Measurements from ENCODE around the gene RPGRIP1L. TPM values are rescaled to one million over a fixed set of nuclear protein-coding genes. Genes with fewer than 3 reads are reported as not detected.
A peak's percentile ranks its signal among the peaks of the same experiment; 100 is the strongest.

The RPGRIP1L gene
- polyA plus RNA-seq, 3 donors, result 17.3 to 19.9 (median 18.8) TPM

DNA sequence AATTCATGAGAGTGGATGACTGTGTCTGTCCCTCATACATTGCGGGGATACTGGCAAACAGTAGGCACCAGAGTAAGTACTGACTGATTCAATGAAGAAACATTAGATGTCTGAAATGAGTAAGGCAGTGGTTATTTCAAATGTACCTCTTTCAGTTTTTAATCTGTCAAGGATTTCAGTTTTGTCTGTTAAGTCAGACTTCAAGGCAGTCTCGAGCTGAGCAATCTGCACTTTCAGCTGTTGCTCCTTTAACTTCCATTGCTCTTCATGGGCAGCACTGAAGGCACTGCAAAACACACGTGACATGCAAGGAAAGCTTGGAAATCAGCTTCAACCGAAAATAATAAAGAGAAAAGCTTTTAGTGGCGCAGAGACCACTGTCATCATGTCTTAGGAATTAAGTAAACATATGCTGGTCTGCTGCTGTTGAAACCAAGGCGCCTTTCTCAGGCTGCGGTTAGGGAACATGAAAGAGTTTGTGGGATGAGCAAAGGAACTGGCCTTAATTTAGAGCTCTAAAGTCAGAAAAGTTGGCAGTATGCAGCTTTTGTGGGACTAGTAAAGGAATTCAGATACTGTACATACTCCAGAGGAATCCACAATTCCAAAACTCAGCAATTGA lies 38.8 kb downstream of the RPGRIP1L start:
- DNase-seq (ENCODE audit: low read depth in 3 of 3, low spot score in 2 of 3), result no peak

DNA sequence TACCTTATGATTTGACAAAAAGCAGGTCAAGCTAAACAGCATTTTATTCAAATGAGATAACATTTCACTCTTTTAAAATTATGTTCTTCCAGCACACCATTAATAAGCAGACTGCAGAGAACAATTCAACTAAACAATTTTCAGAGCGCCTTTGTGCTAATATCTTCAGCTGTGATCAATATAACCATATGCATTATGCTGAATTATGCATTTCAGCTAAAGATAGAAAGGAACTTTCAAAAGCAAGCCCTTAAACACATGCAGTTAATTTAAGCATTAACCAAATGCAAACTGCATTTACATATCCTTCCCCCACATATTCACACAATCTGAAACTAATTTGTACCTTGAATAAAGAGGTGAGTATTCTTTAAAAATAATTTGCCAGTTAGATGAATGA lies 41.6 kb downstream of the RPGRIP1L start:
- no peak for DNase-seq (ENCODE audit: low read depth in 3 of 3, low spot score in 2 of 3)

DNA sequence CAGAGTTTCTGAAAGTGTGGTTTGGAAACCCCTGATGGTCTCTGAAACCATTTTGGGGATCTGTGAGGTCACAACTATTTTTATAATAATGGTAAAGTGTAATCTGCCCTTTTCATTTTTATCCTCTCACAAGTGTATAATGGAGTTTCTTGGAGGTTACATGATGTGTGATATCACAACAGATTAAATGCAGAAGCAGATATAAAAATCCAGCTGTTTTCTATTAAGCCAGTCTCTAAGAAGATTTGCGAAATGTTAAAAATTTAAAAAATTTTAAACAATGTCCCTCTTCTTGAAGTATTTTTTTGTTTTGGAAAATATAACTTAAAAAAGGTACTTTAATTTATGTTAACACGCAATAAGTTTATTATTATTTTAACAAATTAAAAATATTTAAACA lies 48.7 kb downstream of the RPGRIP1L start:
- DNase-seq (ENCODE audit: low read depth in 3 of 3, low spot score in 2 of 3), result no peak

DNA sequence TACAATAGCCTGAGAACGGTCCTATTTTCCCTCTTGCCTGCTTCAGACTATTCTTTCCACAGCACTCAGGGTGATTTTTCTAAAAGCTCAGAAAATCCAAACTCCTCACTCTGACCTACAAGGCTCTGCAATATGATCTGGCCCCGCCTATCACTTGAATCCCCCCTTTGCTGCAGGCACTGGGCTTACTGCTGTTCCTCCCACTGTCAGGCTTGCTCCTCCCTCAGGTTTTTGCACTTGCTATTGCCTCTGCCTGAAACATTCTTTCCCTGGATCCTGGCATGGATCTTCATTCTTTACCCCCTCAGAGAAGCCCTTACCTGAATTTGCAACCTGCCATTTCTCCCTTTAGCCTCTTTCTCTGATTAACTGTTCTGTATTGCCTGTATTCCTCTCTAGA lies 52.3 kb downstream of the RPGRIP1L start:
- DNase-seq (ENCODE audit: low read depth in 3 of 3, low spot score in 2 of 3), result no peak

DNA sequence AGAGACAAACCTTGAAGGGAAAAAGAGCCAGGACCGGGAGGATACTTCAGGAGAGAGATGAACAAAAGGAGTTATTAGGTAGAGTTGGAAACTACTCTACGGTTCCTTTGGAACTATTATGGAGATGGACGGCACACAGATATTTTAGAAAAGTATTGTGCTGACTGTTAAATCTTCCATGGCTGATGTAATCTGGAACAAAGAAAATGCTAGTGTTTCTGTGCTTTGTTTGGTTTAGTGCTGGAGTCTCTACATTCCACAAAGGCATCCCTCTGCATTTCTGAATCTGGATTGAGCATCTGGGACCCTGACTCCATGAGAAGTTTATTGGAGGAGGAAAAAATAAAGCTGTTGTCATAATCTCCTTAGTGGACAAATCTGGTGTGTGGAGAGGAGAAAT lies 57.2 kb downstream of the RPGRIP1L start:
- no peak for DNase-seq (ENCODE audit: low read depth in 3 of 3, low spot score in 2 of 3)

DNA sequence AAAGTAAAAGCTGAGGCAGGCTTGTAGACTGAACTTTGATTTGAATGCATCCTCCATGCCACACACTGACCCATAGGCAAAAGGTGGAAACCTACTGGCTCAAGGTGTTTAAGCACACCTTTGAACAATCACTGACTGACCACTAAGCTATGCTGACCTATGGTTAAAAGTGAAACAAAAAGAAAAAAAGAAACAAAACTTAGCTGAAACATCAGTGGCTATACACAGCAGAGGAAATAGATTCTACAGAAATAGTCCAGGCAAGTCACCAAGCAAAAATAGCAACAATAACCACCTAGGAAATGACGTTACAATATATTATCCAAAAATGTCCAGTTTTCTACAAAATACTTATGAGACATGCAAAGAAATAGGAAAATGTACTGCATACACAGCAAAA lies 60.2 kb downstream of the RPGRIP1L start:
- no peak for DNase-seq (ENCODE audit: low read depth in 3 of 3, low spot score in 2 of 3)

DNA sequence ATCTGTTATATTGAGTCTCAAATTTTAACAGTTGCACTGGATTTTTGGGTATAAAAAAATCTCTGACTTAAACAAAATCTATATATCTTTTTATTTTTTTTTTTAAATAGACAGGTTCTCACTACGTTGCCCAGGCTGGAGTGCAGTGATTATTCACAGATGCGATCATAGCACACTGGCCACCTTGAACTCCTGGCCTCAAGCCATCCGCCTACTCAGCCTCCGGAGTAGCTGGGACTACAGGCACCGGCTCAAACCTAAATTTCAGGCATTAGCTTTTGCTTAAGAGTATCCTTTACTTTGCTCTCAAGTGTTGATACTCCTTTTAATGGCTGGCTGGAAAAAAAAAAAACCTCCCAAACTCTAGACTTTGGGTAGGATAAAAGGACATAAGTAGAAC lies 61.6 kb downstream of the RPGRIP1L start:
- no peak for DNase-seq (ENCODE audit: low read depth in 3 of 3, low spot score in 2 of 3)

DNA sequence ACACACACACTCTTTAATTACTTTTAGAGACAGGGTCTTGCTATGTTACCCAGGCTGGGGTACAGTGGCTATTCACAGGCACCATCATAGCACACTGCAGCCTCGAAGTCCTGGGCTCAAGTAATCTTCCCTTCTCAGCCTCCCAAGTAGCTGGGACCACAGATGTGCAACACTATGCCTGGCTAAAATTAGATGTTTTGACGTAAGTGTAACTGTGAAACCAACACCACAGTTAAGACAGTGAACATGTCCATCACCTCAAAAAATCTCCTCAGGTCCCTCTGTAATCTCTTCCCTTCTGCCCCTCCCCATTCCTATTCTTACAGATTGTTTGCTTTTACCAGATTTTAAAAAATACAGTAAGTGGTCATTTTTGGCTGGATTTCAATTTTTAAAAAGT lies 66.7 kb downstream of the RPGRIP1L start:
- DNase-seq (ENCODE audit: low read depth in 3 of 3, low spot score in 2 of 3), result no peak

DNA sequence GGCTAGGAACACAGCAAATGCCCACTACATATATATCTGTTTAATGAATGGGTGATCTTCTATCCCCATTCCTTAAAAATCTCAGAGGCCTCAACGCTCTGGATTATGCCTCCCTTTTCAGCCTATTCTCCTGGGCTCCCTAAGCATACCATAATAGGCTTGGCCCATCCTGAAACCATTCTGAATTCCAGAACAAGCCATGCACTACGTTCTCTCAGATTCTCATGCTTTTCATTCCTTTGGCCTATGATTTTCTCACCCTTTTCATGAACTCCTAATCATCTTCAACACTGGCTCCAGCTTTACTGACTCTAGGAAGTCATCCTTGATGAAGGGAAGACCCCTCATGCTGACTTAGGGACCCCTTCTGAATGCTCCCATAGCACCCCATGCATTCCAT lies 71.1 kb downstream of the RPGRIP1L start:
- DNase-seq (ENCODE audit: low read depth in 3 of 3, low spot score in 2 of 3), result no peak

DNA sequence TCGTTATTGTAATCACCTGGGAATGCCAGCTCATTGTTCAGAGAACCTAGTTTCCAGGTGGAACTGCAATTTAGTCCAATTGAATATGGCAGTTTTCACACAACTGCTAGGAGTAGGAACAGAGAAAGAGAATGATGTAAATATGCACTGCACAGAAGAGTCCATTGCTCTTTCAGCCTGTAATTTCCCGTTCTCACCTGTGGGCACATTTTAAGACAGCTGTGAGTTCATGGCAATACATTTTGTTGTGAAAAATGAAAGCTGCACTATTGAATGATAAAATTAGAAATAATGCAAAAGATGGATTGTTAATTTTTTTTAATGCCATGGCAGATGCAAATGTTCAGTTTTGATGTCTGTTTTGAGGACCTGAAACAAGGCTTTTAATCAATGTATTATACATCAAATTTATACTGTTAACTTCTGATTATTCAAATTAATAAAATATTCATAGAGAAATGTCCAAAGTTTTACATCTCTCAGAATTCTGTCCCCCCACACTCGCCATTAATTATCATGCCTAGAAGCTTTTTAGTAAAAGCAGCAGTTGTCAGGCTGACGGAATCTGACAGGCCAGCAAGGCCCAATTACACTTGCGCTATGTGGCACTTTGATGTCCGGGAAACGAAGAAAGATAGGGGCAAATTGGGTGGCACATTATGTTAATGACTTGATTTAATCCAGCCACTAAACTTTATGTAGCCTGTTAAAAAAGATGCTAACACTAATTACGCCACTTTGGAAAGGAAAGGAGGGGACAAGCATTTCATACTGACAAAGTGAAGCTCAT lies 72.2 kb downstream of the RPGRIP1L start:
- DNase-seq (ENCODE audit: low read depth in 3 of 3, low spot score in 2 of 3), result no peak

DNA sequence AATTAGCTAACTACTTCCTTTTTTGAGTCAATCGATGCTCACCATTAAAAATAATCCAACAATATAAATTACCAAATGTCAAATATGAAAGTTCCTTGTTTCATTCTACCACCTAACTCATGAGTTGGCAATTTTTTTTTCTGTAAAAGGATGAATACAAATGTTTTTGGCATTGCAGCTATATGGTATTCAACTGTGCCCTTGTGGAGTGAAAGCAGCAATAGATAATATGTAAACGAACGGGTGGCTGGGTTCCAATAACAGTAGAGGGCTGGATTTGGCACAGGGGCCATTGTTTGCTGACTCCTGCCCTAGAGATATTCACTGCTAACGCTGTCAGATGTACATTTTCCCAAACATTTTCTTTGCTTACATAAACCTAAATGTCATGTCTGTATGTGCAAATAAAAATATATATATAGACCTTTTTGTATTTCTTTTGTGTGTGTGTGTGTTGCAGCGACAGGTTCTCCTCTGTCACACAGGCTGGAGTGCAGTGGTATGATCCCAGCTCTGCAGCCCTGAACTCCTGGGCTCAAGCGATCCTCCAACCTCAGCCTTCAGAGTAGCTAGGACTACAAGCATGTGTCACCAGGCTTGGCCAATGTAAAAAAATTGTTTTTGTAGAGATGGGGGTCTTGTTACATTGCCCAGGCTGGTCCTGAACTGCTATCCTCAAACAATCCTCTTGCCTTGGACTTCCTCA lies 73.9 kb downstream of the RPGRIP1L start:
- no peak for DNase-seq (ENCODE audit: low read depth in 3 of 3, low spot score in 2 of 3)

DNA sequence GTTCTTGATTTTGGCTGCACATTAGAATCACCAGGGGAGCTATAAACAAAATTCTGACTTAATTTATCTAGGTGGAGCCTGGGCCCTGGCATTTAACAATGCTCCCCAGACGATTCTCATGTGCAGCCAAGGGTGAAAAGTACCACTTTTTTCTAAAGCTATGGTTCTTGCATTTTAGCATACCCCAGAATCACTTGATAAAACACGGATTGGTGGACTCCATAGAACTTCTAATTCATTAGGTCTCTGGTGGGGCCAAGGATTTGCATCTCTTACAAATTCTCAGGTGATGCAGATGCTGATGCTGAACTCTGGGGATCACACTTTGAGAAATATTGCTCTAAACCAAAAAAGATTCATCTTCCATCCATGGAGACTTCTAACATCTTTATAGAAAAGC lies 74.5 kb downstream of the RPGRIP1L start:
- DNase-seq (ENCODE audit: low read depth in 3 of 3, low spot score in 2 of 3), result no peak

DNA sequence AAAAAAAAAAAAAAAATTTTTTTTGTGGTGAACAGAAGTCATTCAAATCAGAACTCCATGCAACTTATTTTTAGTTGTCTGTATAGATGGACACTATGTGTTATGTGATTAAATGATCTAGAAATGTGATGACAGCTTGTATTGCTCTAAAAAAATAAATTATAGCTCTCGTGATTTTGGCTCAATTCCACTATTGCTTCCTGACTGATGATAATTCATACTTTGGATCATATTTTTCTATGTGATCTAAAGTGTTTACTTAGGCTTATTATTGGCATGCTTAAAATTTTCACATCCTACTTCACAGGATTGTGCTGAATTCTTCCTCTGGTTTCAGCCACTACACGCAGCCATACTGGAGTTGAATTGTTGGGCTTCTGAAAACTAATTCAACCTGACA lies 76.8 kb downstream of the RPGRIP1L start:
- DNase-seq (ENCODE audit: low read depth in 3 of 3, low spot score in 2 of 3), result no peak

DNA sequence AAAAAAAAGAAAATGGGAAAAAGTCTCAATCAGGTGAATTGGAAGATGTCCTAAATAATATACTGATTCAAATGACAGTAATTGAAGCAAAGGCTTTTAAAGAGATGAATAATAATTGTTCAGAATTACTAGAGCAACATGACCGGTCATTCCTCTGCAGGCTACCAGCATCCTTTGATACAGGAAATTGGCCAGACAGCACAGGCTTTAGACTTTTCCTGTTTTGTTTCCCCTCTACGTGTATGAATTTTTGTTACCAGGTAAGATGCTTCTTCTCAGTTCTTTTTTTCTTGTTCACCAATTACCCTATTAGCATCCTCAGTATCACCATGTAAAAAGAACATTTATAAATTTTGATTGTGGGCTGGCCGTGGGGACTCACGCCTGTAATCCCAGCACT lies 77.5 kb downstream of the RPGRIP1L start:
- DNase-seq (ENCODE audit: low read depth in 3 of 3, low spot score in 2 of 3), result no peak

DNA sequence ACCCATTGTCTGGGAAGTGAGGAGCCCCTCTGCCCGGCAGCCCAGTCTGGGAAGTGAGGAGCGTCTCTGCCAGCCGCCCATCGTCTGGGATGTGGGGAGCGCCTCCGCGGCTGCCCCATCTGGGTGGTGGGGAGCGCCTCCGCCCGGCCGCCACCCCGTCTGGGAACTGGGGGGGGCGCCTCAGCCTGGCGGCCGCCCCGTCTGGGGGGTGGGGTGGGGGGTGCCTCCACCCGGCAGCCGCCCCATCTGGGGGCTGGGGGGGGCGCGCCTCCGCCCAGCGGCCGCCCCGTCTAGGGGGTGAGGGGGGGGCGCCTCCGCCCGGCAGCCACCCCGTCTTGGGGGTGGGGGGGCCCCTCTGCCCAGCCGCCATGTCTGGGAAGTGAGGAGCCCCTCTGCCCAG lies 78.4 kb downstream of the RPGRIP1L start:
- no peak for DNase-seq (ENCODE audit: low read depth in 3 of 3, low spot score in 2 of 3)

DNA sequence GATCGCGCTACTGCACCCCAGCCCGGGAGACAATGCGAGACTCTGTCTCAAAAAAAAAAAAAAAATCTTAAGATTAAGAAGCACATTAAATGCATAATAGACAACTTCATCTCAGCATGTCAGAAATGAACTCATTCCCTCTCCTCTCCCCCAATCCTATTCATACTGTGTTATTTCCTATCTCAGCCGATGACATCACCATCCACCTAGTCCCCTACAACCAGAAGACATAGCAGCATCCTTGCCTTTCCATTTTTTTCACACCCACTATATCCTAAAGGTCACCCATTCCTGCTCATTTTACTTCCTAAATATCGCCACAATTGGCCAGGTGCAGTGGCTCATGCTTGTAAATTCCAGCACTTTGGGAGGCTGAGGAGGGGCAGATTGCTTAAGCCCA lies 81.3 kb downstream of the RPGRIP1L start:
- no peak for DNase-seq (ENCODE audit: low read depth in 3 of 3, low spot score in 2 of 3)

DNA sequence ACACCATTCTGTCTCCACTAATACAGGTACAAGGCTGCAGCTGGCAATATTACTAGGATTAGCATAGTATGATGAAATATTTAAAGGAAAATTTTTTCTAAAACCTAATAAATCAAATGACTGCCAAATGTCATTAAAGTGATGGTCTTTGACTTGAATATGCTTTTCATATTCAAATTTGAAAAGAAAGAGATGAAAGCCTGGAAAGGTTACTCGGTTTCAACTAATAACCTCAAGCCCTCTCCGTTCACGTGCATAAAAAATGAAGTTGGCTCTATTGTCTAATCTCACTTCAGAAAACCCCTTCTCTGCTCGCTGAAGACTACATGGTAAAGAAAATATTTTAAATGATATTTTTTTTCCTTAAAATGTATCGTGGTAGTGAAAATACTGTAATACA lies 83.2 kb downstream of the RPGRIP1L start:
- no peak for DNase-seq (ENCODE audit: low read depth in 3 of 3, low spot score in 2 of 3)

DNA sequence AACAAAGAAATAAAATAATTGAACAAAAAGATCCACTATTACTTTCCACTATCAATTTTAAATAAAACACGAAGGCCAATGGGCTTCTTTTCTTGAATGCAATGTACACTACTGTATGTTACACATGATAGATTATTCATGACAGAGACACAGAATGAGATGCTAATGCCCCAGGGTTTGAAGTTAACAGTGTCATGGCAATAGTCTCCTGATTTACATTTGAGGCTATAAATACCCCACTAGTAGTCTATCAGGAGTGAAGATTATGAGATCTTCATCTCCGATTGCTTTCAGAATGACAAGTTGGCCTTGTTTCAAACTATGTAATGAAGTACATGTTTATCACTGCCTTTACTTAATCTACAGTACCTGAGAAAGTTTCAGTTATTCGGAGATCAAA lies 84.4 kb downstream of the RPGRIP1L start:
- DNase-seq (ENCODE audit: low read depth in 3 of 3, low spot score in 2 of 3), result no peak

DNA sequence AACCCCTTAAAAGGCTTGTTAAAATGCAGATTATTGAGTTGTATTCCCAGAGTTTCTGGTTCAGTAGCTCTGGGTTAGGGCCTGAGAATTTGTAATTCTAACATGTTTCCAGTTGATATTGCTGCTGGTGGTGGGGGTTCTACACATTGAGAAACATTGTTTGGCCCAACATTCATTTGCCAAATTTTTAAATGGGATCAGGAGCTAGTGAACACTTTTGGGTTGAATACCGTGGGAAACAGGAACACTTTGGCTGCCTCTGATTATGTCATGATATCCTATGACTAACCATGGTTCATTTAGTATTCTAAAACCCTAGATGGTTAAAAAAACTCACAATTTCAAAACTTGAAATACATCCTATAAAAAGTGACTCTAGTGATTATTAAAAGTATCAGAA lies 89.3 kb downstream of the RPGRIP1L start:
- no peak for DNase-seq (ENCODE audit: low read depth in 3 of 3, low spot score in 2 of 3)

DNA sequence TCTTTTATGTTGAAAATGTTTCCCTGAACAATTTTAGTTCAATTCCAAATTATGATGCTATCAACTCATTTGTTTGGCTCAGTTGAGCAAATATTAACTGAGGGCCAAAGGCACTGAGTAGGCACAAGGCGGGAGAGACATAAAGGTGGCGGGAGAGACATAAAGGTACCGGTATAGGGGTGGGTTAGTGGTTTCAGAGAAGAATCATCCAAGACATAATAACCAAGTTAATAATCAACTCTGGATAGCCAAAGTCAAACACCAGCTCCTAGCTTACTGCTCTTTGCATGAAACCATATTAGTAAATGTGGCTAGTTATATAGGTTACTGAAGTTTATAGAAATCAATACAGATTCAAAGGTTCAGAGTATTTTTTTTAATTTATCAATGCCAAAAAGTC lies 91.7 kb downstream of the RPGRIP1L start:
- DNase-seq (ENCODE audit: low read depth in 3 of 3, low spot score in 2 of 3), result no peak

DNA sequence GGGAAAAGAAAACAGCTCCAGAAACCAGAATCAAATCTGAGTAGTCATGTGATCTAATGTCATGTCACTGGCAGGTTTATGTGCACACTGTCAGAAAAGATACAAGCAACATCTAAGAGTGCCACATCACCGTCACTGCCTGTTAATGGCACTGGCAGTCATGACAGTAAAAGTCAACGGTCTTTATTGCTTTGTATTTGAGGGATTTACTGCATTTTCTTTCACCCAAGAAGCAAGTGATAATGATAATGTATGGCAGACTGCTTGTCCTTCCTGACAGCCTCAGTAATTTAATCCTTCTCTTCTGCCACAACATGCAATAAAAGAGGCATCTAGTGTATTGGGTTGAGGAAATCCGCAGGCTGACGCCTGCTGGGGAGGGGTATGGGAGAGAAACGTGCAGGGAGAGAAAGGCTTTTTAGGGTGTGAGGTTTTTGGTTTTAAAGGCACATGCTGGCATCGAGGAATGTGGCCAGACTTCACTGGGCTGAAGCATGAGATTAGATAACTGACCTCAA lies 92.4 kb downstream of the RPGRIP1L start:
- peak; percentile 31 to 56 (median 34) for DNase-seq (ENCODE audit: low read depth in 3 of 3, low spot score in 2 of 3)

DNA sequence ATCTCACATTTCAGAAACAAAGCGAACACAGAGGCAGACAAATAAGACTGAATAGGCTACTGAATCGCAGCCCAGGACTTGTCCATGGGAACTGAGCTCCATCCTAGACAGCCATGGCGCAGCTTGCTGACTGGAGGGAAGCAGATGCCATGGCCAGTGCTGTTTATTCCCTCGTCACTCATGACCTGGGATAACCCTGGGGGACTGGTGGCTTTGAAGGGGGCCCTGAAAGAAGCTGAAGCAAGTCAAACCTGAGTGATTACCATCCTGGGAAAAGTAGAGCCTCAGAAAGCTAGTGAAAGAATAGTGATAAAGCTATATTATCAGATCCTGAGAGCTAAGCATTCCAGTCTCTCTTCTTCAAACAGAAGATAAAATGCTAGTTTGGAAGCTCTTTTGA lies 94.1 kb downstream of the RPGRIP1L start:
- DNase-seq (ENCODE audit: low read depth in 3 of 3, low spot score in 2 of 3), result no peak
